HG03103 (cell line): ENCODE measurements around the gene GPC5.
A peak's percentile ranks its signal among the peaks of the same experiment; 100 is the strongest.
"Not testable (repeated sequence)": the region's sequence is repeated elsewhere in the genome, so short reads cannot be mapped to it uniquely, and the experiment has no call there.

Source experiments
- ATAC-seq: cut with Tn5 transposase; IDR thresholded peaks from one replicate; pipeline ENCODE4 v1.9.1; 2021; ENCODE audit warnings: low read depth; ENCODE audit not compliant: unreplicated experiment

Gene GPC5

DNA sequence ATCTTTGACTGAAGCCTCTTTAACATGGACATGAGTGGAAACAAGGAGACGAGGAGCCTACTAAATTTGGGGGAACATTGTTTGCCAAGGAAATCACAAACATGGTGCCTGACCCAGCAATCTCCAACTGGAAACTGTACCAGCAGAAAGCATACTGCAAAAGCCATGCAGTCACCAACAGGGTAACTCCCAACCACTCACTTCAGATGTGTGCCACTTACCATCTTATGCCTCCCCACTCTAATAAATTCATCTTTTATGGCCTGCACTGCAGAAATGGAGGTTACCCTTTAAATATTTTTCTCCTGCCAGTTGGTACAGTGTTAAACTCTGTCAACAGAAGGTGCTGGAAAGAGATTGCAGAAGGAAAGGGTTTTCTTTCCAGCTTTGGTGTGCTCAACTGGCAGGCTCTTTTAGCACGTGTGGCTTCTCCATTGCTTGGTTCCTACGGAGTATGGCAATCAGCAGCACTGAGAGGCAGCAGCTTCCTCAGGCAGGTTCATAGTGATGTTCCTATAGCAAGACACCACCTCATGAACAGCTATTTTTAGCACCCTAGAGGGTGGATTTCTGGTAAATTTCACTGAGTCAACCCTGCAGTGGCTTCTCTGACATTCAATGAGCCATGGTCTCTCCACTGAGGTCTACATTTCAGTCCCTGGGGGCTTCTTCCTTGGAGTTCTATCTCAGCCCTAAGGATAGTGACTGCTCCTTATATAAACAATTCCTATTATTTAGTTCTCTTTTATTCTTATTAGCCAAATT lies 29.6 kb upstream of the GPC5 start:
- no peak for ATAC-seq

DNA sequence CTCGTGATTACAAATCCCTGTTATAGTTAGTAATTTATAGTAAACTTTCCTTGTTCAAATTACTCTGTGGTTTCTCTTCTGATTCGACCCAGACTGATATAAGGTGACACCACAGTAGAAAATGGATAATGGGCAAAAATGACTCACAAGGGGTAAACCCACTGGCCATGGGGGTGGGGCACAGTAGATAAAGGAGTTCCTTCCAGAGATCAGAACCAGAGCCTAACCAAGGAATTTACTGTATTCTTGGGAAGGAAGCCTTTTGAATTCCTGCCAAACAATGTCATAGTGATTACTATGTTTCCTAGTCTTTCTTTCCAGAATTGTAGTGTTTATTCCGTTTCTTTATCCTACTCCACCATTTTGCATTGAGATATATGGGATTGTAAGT lies 29.0 kb upstream of the GPC5 start:
- ATAC-seq: no peak

DNA sequence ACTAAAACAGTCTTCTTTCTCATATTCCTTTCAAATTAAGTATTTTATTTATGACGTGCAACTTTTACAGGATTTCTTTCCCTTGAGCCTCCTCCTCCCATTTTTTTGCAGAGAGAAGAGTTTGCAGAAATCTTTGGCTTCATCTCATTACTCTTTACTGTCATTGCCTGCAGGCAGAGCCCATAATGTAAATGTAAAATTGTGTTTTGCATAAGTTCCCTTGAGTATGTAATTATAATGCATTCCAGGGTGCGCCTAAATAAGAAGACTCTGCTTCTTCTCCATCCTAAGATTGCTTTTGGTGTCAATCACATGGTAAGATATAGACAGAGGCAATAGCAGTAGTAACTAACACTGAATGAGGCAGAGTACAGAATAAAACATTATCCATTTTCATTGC lies 27.9 kb upstream of the GPC5 start:
- ATAC-seq: no peak

DNA sequence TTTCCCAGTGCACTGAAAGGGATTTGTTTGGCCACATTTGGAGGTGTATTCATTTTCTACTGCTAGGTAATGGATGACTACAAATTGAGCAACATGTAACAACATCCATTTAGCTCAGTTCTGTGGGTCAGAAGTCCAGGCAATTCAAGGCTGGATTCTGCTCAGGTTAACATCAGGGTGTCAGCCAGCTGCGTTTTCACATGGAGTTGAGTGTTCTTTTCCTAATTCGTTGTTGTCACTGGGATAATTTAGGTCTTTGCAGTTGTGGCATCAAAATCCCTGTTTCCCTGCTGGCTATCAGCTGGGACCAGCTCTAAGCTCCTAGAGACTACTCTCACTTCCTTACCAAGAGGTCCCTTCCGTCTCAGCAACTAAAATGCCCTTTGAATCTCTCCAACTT lies 25.5 kb upstream of the GPC5 start:
- no peak for ATAC-seq

DNA sequence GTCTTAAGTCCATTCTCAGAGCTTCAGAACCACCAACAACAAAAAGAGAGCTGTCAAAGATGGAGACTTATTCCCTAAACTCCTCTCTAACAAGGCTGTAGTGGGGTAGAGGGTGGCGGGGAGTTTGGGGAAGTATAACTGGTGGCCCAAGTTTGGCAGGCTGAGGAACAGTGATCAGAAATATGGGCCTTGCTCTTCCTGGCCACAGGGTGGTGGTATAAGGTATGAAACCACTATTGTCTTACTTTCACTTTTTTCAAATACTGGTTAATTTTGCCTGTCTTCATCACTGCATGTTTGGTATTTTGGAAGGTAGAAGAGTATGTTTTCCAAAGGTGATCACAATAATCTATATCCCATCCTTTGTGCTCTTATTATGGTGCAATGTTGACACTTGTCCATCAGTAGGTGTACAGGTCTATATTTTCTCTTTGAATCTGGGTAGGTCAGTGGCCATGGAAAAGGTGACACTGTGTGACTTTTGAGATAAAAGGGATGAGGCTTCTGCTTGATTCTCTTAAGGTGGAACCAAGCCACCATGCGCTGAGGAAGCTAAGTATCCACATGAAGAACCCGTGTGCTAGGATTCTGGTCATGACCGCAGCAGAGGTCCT lies 23.2 kb upstream of the GPC5 start:
- peak; percentile 98 for ATAC-seq

DNA sequence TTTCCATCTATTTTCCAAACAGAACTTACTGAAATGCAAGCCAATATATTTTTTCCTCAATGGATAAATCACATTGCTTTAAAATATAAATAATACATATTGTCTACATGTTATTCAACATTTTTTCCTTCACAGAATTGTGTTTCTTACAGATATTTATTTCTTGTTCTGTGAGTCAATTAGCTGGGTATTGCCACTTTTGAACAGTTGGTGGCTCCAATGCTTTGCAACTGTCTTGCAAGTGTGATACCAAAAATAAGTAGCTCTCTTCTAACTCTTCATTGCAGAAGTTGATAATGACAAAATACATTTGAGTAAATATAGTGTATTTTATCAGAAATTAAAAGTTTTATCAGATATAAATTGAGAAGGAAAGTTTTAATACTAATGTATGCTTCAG lies 17.1 kb upstream of the GPC5 start:
- ATAC-seq: no peak

DNA sequence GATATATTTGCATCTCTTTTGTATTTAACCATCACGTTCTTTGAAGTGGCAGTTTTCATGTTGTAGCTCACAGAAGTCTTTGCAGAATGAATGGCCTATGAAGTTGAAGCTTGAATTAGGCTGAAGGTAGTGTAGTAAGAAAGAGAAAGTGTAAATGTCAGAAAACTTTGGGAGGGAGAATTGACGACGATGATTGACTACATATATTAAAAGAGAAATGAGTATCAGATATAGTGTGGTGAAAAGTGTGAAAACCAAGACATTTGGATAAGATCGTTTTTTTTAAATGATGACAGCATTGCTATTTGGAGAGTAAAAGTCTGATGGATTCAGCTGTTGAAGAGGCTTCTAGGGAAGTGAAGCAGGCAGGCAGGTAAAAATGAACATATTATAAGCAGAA lies 14.6 kb upstream of the GPC5 start:
- no peak for ATAC-seq

DNA sequence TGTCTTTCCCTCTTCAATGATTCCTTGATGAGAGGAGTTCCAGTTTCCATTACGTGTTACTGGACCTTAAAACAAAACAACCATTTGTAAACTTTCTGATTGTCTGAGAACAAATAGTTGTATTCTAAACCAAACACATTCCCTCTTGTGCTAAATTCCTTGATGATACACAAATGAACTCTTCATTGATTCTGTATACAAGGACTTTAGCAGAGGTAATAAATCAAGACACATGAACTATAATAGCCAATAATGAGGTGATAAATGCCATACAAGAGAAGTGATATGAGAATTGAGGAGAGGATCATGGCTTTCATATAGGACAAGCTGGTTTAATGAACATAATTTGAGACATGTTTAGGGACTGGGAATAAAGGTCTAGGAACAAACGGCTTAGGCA lies 13.5 kb upstream of the GPC5 start:
- ATAC-seq: no peak

DNA sequence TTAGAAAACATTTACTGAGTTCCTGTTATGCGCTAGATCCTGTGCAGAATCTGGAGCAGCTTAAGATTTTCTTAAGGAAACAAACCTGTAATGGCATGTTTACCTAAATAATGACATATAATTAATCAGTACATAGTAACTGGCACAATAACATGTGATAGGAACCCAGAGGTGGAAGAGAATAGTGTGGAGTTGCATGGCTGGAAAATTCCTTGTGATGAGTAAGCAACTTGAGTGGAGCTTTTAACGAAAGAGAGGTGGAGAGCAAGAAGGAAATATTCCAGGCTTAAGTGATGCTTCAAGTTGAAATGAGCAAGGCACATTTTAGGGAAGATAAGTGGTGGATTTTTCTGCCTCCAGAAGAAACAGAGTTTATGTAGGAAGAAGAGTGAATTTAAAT lies 9.2 kb upstream of the GPC5 start:
- ATAC-seq: no peak

DNA sequence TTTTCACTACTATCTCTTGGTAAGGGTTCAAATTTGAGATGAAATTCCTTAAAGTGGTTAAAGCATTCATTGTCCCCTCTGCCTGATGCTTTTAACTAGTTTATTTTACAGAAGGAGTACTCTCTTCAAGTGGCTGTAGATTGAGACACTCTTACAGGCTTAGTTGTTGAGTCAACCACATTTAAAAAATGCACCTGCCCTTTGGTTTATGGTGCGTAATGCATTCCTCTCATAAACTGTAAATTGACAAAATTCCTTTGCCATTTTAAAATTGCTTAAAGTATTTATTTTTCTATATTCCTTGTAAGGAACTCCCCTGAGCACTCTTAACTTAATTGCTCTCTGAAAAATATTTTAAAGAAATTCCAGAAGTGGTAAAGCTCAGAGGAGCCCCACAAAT lies 826 bp upstream of the GPC5 start:
- no peak for ATAC-seq

DNA sequence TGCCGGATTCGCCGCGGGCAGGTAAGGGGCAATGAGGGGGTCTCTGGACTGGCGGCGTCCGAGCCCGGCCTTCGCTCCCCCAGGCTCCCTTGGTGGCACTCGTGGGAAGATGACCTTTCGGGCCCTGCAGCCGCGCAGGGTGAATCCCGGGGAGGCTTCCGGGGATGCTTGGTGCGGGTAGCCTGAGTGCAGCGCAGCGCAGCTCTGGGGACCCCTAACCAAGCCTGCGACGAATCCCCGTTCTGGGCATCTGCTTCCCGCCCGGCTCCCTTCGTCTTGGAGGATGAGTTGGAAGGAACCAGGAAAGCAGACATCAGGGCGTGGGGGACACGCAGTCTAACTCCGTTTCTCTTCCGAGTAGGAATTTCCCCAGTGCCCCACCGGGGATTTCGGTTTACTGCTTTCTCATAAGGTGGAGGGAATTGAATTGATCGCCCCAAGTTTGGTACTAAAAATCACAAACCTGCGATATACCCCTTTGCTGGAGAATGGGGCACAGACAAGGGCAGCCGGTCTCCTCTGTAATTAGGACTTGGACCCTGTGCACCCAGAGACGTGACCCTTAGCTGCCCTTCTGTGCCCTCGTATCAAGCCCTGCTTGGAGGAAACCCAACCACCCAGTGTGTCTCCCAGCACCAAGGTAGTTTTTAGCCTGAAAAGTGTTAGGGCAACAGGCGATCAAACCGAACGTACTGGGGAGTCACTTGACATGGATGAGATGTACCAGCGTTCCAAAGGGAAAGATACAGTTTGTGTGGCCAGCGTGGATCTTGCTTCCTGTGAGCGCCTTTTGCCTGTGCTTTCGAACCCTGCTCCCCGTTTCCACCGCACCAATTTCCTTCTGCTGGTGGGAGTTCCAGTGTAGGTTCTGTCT lies 1.0 kb downstream of the GPC5 start:
- peak; percentile 4 for ATAC-seq

DNA sequence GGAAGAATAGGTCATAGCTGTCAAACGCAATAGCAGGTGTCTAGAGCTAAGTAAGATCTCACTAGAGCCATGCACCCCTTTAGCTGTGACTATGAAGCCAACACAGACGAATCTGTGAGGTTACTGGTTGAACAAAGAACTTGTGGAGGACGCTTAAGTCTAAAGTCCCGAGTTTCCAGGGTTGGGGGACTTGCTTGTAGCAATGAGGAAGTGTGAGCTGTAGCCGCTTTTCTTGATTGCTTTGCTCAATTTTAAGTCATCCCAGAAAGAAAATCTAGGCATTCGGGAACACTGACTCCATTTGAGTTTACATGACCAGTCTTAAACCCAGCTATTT lies 1.6 kb downstream of the GPC5 start:
- ATAC-seq: no peak

DNA sequence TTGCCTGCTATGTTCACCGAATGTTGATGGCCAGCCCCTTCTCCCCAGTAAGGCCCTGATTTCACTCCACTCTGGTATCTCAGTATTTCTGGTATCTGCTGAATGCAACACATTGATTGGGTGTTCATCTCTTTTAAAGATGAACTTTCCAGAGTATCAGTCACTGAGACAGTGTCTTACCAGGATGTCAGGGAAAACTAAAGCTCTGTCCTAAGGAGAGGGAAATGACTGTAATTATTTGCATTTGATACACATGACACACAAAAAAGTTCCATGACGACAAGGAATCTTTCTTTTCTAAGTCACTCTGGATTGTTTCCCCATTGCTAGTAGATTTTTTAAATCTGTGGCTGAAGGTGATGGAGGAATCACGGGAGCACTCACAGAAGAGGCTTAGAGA lies 2.2 kb downstream of the GPC5 start:
- no peak for ATAC-seq

DNA sequence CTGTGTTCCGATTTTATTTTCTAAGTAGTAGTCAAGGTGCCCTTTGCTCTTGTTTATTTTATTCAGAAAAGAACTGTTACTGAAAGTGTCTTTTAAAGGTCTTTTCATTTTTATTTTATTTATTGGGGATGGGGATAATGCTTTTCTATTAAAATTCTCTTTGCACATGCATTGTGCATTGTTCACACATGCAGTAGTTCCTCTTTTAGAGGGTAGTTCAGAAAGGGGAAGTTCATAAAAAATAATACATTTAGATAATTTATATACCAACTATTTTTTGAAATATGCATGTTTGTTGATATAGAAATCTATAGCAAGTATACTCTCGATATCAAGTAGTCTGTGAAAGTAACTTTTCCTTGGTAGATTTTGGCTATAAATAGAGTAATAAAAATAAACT lies 3.5 kb downstream of the GPC5 start:
- no peak for ATAC-seq

DNA sequence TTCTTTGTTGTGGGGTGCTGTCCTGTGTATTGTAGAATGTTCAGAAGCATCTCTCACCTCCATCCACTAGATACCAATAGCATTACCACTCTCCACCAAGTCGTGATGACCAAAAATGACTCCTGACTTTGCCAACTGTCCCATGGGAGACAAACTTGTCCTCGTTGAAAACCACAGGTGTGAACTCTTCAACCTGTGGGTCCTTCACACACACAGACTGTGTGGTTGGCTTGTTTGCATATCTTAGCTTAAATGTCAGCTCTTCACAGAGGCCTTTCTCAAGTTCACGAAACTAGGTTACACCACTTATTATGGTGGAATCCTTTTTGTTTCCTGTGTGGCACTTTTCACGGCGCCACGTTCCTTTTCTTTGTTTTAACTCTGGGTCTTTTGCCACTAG lies 6.8 kb downstream of the GPC5 start:
- ATAC-seq: peak; percentile 46

DNA sequence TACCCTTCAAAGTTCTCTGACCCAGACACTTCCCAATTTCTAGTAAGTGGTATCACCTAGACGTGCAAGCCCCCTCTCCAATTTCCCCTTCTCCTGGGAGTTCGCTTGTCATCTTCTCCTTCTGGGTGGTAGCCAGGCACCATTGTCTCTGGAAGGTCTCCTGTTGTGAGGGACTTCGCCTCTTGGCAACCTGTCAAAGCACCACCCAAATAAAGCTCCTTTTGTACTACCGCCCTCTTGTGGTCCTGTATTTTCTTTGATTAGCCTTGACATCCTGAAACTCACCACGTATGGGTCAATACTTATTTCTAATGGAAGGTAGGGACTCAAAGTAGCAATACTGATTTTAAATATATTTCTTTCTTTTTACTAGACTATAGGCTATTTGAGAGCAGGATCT lies 8.2 kb downstream of the GPC5 start:
- peak; percentile 72 for ATAC-seq

DNA sequence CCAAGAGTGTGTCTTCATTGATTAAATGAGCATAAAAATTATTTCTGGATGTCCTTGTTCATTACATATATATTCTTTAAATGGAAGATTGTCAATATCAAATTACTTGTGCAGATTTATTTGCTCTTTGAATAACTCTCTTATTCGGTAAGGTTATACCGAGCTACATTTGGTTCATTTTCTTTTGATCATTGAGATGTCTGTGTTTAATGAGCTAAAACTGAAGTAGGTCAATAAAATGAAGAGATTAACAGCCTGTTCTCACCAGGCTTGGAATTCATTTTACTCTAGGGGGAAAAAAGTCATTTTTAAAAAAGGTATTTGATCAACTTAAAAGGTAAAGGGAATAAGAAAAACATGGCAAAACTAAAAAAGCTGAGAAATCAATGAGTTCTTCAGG lies 10.6 kb downstream of the GPC5 start:
- ATAC-seq: no peak

DNA sequence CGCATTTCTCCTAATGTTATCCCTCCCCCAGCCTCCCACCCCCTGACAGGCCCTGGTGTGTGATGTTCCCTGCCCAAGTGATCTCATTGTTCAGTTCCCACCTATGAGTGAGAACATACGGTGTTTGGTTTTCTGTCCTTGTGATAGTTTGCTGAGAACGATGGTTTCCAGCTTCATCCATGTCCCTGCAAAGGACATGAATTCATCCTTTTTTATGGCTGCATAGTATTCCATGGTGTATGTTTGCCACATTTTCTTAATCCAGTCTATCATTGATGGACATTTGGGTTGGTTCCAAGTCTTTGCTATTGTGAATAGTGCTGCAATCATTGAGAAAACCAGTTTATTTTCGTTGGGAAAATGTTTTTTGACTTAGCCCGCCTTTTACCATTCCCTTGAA lies 18.2 kb downstream of the GPC5 start:
- ATAC-seq: not testable (repeated sequence)

DNA sequence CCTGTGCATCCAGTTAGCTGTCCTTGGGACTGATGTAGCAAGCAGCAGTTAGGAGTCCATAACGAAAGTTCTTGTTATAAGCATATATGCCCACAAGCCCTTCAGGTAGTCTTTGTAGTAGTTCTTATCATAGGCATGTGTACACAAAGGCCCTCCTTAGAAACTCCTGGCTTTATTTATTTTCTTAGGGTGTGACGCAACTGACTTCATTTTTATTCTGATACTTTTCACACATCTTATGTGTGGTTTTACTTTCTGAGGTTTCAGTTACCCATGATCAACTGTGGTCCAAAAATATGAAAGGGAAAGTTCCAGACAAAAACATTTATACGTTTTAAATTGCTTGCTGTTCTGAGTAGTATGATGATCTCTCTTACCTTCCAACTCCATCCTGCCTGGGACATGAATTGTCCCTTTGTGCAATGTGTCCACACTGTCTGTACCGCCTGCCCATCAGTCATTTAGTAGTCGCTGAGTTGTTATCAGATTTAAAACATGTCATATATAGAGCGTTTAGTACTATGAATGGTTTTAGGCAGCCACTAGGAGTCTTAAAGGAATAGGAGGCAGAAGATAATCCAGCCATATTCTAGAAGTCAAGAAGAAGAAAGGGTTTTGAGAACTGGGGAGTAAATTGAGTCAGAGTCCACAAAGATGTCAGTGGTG lies 19.4 kb downstream of the GPC5 start:
- no peak for ATAC-seq

DNA sequence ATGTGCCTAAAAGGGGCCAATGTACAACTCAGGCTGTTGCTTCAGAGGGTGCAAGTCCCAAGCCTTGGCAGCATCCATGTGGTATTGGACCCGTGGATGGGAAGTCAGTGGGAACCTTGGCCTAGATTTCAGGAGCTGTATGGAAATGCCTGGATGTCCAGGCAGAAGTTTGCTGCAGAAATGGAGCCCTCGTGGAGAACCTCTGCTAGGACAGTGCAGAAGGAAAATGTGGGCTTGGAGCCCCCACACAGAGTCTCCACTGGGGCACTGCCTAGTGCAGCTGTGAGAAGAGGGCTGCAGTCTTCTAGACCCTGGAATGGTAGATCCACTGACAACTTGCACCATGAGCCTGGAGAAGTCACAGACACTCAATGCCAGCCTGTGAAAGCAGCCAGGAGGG lies 28.5 kb downstream of the GPC5 start:
- ATAC-seq: no peak

DNA sequence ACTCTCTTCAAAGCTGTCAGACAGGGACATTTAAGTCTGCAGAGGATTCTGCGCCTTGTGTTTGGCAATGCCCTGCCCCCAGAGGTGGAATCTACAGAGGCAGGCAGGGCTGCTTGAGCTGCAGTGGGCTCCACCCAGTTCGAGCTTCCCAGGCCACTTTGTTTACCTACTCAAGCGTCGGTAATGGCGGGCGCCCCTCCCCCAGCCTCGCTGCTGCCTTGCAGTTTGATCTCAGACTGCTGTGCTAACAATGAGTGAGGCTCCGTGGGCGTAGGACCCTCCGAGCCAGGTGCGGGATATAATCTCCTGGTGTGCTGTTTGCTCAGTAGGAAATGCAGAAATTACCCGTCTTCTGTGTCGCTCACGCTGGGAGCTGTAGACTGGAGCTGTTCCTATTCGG lies 40.3 kb downstream of the GPC5 start:
- not testable (repeated sequence) for ATAC-seq
